HG03439 (cell line): ENCODE data around the gene PRR7.

Source experiments
- ATAC-seq: cut with Tn5 transposase; IDR thresholded peaks from one replicate; pipeline ENCODE4 v1.9.1; 2021; ENCODE audit warnings: mild to moderate bottlenecking, moderate library complexity; ENCODE audit not compliant: unreplicated experiment

Gene PRR7

GRCh38 chr5:177434942-177435738 lies 11.5 kb upstream of the PRR7 start:
- ATAC-seq = no peak

DNA sequence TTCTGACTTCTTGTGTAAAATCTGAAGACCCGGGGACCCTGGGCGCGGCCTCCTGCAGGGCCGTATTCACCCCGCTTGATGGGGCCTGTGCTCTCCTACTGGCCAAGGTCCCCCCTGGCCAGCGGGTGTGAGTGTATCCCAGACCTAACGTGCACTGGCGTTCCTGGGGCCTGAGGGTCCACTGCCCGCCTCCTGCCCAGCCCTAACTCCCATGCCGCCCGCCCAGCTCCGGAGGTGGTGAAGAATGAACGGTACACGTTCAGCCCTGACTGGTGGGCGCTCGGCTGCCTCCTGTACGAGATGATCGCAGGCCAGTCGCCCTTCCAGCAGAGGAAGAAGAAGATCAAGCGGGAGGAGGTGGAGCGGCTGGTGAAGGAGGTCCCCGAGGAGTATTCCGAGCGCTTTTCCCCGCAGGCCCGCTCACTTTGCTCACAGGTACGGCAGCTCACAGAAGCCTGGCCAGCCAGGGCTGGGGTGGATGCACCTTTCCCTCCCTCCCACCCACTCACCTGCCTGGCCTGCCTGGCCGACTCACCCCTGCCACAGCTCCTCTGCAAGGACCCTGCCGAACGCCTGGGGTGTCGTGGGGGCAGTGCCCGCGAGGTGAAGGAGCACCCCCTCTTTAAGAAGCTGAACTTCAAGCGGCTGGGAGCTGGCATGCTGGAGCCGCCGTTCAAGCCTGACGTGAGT lies 10.6 kb upstream of the PRR7 start:
- no peak for ATAC-seq

DNA sequence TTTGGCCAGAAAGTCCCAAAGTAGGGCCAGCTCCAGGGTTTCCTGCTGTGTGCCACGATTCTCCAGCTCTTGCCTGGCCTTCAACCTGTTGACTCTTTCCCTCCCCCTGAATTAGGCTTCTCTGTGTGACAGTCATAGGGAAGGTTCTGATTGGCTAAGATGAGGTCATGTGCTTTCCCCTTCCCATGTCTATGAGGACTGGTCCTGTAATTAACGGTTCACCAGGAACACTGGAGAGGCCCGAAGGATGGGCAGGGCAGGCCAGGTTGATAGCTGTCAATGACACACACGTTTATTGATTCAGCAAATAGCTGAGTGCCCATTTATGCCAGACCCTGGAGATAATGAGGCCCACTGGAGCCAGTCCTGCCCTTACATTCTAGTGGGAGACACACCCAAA lies 9.0 kb upstream of the PRR7 start:
- ATAC-seq = no peak

- ATAC-seq = no peak
These were observed 8.1 kb upstream of the PRR7 start for GRCh38 chr5:177438468-177438867.

GRCh38 chr5:177439518-177440053 lies 7.0 kb upstream of the PRR7 start:
- no peak for ATAC-seq

DNA sequence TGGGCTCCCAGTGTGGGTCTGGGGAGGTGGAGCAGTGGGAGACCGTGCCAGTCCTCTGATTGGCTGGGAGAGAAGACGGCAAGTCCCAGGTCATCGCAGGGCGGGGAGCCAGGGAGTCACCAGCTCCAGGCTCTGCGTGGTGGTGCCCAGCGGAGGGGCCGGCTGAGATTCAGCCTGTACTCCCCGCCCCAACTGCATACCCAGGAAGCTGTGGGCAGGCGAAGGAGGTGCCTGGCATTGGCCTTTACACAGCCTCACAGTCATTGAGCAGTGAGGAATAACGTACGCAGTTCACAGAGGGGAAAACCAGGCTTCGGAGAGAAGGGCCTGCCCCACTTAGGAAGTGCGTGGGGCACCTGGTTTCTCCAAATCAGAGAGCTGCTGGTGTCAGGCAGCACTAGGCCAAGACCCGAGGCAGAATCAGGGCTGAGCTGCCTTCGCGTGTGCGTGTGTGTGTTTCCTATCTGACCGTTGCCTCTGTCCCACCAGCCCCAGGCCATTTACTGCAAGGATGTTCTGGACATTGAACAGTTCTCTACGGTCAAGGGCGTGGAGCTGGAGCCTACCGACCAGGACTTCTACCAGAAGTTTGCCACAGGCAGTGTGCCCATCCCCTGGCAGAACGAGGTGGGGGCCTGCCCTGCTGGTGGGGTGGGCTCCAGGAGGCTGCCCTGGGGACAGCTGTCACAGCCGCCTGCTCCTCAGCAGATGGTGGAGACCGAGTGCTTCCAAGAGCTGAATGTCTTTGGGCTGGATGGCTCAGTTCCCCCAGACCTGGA lies 6.2 kb upstream of the PRR7 start:
- no peak for ATAC-seq

GRCh38 chr5:177440990-177441780 lies 5.4 kb upstream of the PRR7 start:
- no peak for ATAC-seq

GRCh38 chr5:177442066-177442826 lies 4.4 kb upstream of the PRR7 start:
- no peak for ATAC-seq

DNA sequence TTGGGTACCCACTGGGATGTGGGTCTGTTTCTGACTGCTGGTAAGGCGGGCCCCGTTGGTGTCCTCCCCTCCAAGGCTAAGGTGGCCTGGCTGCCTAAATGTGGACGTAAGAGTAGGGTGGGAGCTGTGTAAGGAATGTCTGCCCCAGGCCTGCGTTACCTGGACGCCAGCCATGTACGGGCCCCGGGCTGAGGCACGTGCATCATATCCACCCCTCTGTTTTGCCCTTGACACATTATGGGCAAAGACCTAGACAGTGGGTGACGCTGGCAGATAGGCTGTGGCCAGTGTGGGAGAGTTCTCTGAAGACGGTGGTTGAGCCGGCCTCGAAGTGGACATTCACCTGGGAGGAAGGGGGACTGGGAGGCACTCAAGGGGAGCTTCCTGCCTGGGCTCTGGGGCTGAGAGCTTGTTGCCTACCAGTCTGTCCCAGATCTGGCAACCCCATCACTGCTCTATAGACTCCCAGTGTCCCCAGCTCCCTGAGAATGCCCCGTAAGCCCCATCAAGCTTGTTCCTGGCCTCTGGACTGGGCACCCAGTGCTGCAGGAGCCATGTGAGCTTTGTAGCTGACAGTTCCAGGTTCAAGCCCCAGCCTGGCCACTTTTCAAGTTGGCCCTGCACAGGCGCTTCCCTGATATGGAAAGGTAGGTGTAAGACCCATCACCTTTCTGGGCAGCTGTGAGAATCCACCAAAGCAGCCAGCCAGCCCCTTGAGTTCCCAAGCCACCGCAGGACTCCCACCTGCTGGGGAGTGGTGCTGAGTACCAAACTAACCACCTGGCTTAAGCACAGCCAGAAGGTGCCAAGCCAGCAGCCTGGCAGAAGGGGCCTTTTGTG lies 3.2 kb upstream of the PRR7 start:
- ATAC-seq = no peak

GRCh38 chr5:177444106-177445051 lies 2.2 kb upstream of the PRR7 start:
- no peak for ATAC-seq

DNA sequence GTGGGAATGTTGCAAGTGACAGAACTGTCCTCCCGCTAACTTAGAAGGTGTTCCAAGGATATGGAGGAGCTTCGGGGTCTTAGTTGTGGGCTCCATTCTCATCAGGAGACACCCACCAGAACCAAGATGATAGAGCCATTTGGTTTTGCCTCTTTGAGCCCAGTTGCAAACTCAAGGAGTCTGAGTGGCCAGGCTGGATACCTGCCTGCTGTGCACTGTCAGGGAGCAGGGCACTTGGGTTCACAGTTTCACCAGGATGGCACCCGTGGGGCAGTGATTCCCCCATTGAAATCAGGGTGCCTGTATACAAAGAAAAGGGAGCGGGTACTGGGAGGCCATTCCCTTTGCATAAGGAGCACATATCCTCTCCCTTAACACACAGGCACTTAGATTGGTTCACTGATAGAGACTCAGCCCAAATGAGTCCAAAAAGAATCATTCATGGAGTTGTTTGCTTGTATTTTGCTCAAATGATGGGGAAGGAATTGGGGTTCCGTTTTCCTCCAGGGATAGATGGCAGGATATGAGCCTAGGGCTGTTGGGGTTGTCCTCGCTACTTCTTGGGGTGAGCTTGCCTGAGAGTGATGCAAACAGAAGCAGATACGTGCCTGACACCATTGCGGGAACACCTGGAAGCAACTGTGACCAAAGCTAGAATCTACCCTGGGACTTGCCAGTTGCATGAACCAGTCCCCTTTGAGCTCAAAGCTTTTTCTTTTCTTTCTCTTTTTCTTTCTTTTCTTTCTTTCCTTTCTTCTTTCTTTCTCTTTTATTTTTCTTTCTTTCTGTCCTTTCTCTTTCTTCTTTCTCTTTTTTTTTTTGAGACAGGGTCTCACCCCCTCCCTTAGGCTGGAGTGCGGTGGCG lies 1.3 kb upstream of the PRR7 start:
- ATAC-seq = no peak

DNA sequence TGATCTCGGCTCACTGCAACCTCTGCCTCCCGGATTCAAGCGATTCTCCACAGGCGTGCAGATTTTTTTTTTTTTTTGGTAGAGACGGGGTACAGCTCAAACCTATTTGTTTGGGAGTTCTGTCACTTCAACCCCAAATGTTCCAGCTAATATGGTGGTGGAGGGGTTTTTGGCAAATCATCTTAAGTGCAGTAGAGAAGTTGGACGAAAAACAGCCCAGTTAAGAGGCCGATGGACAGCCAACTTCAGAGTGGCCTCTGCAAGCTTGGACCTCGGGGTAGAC lies 756 bp upstream of the PRR7 start:
- ATAC-seq = no peak

DNA sequence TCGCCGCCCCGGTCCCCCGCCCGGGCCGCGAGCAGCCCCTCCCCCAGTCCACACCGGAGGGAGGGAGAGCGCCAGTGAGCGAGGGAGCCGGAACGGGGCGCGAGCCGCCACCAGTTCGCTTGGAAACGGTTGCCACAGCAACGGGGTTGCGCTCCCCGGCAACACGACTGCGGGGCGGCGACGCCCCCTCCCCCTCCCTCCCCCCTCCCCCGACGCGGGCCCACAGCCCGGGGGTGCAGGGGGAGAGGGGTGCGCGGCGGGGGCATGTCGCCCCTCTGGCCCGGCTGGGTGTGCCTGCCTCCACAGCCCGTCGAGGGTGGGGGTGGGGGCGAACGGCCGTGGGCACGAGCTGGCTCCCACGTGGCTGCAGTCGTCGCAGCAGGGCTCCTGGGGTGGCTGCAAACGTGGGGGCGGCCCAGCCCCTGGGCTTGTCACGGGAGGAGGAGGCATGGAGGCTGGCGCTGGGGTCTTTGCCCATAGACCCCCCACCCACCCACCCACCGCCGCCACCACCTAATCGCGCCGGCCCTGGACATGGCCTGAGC lies 524 bp downstream of the PRR7 start:
- ATAC-seq = peak; percentile 33

GRCh38 chr5:177447611-177448243 lies 1.1 kb downstream of the PRR7 start:
- ATAC-seq = no peak

DNA sequence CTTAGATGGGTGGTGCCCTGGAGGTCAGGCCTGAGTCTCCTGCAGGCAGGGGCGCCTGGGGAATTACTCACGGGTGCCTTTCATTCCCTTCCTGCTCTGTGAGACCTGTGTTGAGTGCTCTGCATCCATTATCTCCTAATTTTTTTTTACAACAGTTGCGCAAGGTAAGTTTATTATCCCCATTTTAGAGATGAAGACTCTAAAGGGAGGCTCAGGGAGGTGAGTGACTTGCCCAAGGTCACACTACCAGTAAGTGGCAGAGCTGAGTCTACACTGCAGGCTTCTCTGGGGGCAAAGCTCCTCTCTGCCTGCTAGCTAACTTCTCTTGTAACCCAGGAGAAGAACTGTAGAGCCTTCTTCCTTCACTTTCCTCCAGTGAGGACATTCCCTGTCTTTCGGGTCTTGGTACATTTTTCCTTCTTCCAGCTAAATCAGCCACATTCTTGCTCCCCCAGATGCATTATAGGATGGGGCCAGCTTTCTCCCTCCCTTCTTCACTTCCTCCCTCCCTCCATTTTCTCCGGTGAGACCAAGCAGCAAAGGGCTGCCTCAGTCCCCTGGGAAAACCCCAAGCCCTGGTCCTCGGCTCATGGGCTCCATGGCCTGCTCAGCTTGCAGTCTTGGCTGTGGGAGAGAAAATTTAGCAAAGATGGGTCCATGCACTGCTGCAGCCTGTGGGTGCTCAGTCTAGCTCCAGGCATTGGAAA lies 1.8 kb downstream of the PRR7 start:
- ATAC-seq = no peak
